DOHH2 (cell line): ENCODE data around the gene RAB5B.
"Not testable (repeated sequence)": the region's sequence is repeated elsewhere in the genome, so short reads cannot be mapped to it uniquely, and the experiment has no call there.

ENCODE experiments used
- H3F3A ChIP-seq: fragments of 200-600 bp; sonication (generic), shearing (Covaris generic); 2 replicates; pipeline ENCODE4 v1.6.0; 2016; ENCODE audit warnings: antibody characterized with exemption, mild to moderate bottlenecking; ENCODE audit not compliant: control insufficient read depth, insufficient read depth
- H3K27ac ChIP-seq: fragments of 200-600 bp; sonication (generic); 2 replicates; pipeline ENCODE4 v1.5.1; 2014; ENCODE audit warnings: low read depth, mild to moderate bottlenecking, low read length, moderate library complexity
- H3K27me3 ChIP-seq: fragments of 200-600 bp; sonication (generic); 2 replicates; pipeline ENCODE4 v1.6.1; 2014; ENCODE audit warnings: mild to moderate bottlenecking, low read length, mixed read lengths; ENCODE audit not compliant: control insufficient read depth
- H3K36me3 ChIP-seq: fragments of 200-600 bp; sonication (generic); 2 replicates; pipeline ENCODE4 v1.6.1; 2014; ENCODE audit warnings: mild to moderate bottlenecking, low read length, moderate library complexity, mixed read lengths; ENCODE audit not compliant: control insufficient read depth
- H3K4me1 ChIP-seq: fragments of 200-600 bp; sonication (generic); 2 replicates; pipeline ENCODE4 v1.6.1; 2014; ENCODE audit warnings: mild to moderate bottlenecking, low read length, mixed read lengths; ENCODE audit not compliant: control insufficient read depth
- H3K4me2 ChIP-seq: fragments of 200-600 bp; sonication (generic); 2 replicates; pipeline ENCODE4 v1.6.0; 2014; ENCODE audit warnings: mild to moderate bottlenecking, low read length, moderate library complexity
- H3K4me3 ChIP-seq: fragments of 200-600 bp; sonication (generic); 2 replicates; pipeline ENCODE4 v1.5.1; 2014; ENCODE audit warnings: mild to moderate bottlenecking, low read length, mixed read lengths
- H3K79me2 ChIP-seq: fragments of 200-600 bp; sonication (generic); 2 replicates; pipeline ENCODE4 v1.6.1; 2014; ENCODE audit warnings: mild to moderate bottlenecking, low read length, mixed read lengths; ENCODE audit not compliant: control insufficient read depth
- H3K9me2 ChIP-seq: fragments of 200-600 bp; sonication (generic); replicated peaks from 2 replicates; pipeline ENCODE4 v1.6.1; 2014; ENCODE audit warnings: mild to moderate bottlenecking, low read length, mixed read lengths; ENCODE audit not compliant: control insufficient read depth
- H3K9me3 ChIP-seq: fragments of 200-600 bp; sonication (generic); 2 replicates; pipeline ENCODE4 v1.6.1; 2014; ENCODE audit warnings: antibody characterized with exemption, low read length, mixed read lengths; ENCODE audit not compliant: control insufficient read depth, insufficient read depth
- H4K20me1 ChIP-seq: fragments of 200-600 bp; sonication (generic); 2 replicates; pipeline ENCODE4 v1.6.0; 2014; ENCODE audit warnings: low read depth, mild to moderate bottlenecking, antibody characterized with exemption, low read length, moderate library complexity; ENCODE audit not compliant: control insufficient read depth, insufficient read depth
- CTCF ChIP-seq: fragments of 200-600 bp; sonication (generic); IDR thresholded peaks from one replicate; pipeline ENCODE4 v1.5.1; 2014; ENCODE audit warnings: antibody characterized with exemption, mild to moderate bottlenecking, low read depth, low read length; ENCODE audit not compliant: poor library complexity, severe bottlenecking
- EZH2phosphoT487 ChIP-seq: fragments of 200-600 bp; sonication (generic); IDR thresholded peaks from 2 replicates; pipeline ENCODE4 v1.6.1; 2017; ENCODE audit warnings: borderline replicate concordance, mild to moderate bottlenecking, antibody characterized with exemption, low read length, moderate library complexity, mixed read lengths

RAB5B gene

GRCh38 chr12:56040151-56040550 is 66.3 kb downstream of the RAB5B start:
- Histone ChIP-seq H3K4me3 (no peak overlapping the region), H3K9me3 (no peaks in the 10 kb centered on the region), H3F3A (peaks cover 33% of the 10 kb centered on the region), H3K4me1 (peaks cover 30% of the 10 kb centered on the region), H3K4me2 (no peak overlapping the region; the same call in 1 of the 2 replicates), H3K27me3 (no peaks in the 10 kb centered on the region), H3K79me2 (peaks cover 30% of the 10 kb centered on the region), H3K27ac (no peak overlapping the region), H3K36me3 (peaks cover 31% of the 10 kb centered on the region), H4K20me1 (peaks cover 8% of the 10 kb centered on the region; the same call in 1 of the 2 replicates), H3K9me2 (no peaks in the 10 kb centered on the region)
- TF ChIP-seq EZH2phosphoT487 = no peak
- no peak for TF ChIP-seq CTCF

DNA sequence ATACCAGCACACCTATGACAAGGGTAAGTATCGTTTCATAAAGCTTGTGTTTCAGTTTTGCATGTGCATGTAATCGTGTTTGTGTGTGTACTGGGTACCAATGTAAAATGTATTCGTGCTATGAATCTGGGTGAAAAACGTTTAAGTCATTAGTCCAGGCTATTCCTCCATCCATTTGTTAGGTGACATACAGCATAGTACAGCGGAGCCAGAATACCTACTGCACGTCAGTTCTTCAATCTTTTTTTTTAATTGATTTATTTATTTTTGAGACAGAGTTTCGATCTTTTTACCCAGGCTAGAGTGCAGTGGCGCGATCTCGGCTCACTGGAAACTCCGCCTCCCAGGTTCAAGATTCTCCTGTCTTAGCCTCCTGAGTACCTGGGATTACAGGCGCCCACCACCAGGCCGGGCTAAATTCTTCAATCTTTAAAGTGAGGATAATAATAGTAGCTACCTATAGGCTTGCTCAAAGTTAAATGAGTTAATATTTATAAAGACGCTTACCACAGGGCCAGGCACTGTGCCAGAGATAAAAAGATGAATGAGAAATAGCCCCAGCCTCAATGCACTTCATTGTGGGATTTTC is 67.2 kb downstream of the RAB5B start:
- Histone ChIP-seq H3F3A (peaks cover 42% of the 10 kb centered on the region), H3K9me3 (no peaks in the 10 kb centered on the region), H3K4me1 (peaks cover 30% of the 10 kb centered on the region), H3K27me3 (no peaks in the 10 kb centered on the region), H3K4me3 (peak overlapping the region; percentile 76), H3K79me2 (peaks cover 30% of the 10 kb centered on the region), H3K9me2 (no peaks in the 10 kb centered on the region), H3K27ac (peak overlapping the region; percentile 52), H4K20me1 (peaks cover 8% of the 10 kb centered on the region; the same call in 1 of the 2 replicates), H3K36me3 (peaks cover 37% of the 10 kb centered on the region), H3K4me2 (peak overlapping the region; percentile 77)
- no peak for TF ChIP-seq EZH2phosphoT487

- TF ChIP-seq EZH2phosphoT487 (no peak), CTCF (peak; percentile 56)
- no peaks in the 10 kb centered on the region for H3K9me3 ChIP-seq
- H3K27me3 ChIP-seq = no peaks in the 10 kb centered on the region
- peaks cover 42% of the 10 kb centered on the region for H3K36me3 ChIP-seq
- H3K79me2 ChIP-seq = peaks cover 30% of the 10 kb centered on the region
- no peaks in the 10 kb centered on the region for H3K9me2 ChIP-seq
- peak within 1 kb of the TSS; percentile 80 for H3K4me2 ChIP-seq
- H3K4me1 ChIP-seq = peaks cover 35% of the 10 kb centered on the region
- peak within 1 kb of the TSS; percentile 79 for H3K4me3 ChIP-seq
- H4K20me1 ChIP-seq = peaks cover 8% of the 10 kb centered on the region; the same call in 1 of the 2 replicates
- H3K27ac ChIP-seq = peak within 1 kb of the TSS; percentile 66
- H3F3A ChIP-seq = peaks cover 50% of the 10 kb centered on the region
These were observed 67.9 kb downstream of the RAB5B start, which contains the start of gene RPS26 for GRCh38 chr12:56041552-56042429. TSS of gene RPS26 (plus strand) at chr12:56041918. CDS start at chr12:56042167, 249 bp downstream.

DNA sequence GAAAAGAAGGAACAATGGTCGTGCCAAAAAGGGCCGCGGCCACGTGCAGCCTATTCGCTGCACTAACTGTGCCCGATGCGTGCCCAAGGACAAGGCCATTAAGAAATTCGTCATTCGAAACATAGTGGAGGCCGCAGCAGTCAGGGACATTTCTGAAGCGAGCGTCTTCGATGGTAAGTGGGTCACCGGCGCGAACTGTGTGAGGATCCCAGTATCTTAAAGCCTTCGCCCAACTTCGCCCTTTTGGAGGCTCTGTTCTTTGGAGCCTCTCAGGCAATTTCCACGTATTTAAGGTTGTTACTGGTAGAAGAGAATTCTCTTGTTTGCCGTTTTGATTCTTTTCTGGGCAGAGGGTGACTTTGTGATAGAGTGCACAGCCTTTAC is 68.5 kb downstream of the RAB5B start:
- Histone ChIP-seq H3F3A (peaks cover 51% of the 10 kb centered on the region), H3K27ac (peak overlapping the region; percentile 66)

More for the DNA sequence above, 68.5 kb downstream of the RAB5B start:
- not testable (repeated sequence) for H3K9me3 ChIP-seq, H3K9me2 ChIP-seq, H4K20me1 ChIP-seq, H3K27me3 ChIP-seq
- peak overlapping the region; percentile 79 for H3K4me3 ChIP-seq
- peak overlapping the region; percentile 80 for H3K4me2 ChIP-seq
- peaks cover 30% of the 10 kb centered on the region for H3K79me2 ChIP-seq
- H3K36me3 ChIP-seq = peaks cover 42% of the 10 kb centered on the region
- peaks cover 38% of the 10 kb centered on the region for H3K4me1 ChIP-seq
